K562 (cell line): ENCODE data around the gene FAM118B. TPM values are rescaled to one million over a fixed set of nuclear protein-coding genes. Genes with fewer than 3 reads are reported as not detected.

Experiments
- ARID3B ChIP-seq: fragments of 250-450 bp; sonication (Bioruptor Pico); IDR thresholded peaks from 2 replicates; pipeline ENCODE4 v1.4.0; 2020; ENCODE audit warnings: borderline replicate concordance
- E2F3 ChIP-seq: fragments of 250-450 bp; sonication (Bioruptor Pico); IDR thresholded peaks from 2 replicates; pipeline ENCODE4 v1.4.0; 2020; ENCODE audit warnings: mild to moderate bottlenecking
- SETDB1 ChIP-seq: IDR thresholded peaks from one replicate; pipeline ENCODE4 v1.6.1; 2012; ENCODE audit warnings: low read length, control low read depth, inconsistent platforms
- SNAPC5 ChIP-seq: fragments of 250-450 bp; sonication (Bioruptor Pico); IDR thresholded peaks from 2 replicates; pipeline ENCODE4 v1.8.0; 2021; ENCODE audit warnings: moderate library complexity, mild to moderate bottlenecking, inconsistent platforms
- TRIM28 ChIP-seq: fragments of 450-650 bp; IDR thresholded peaks from 2 replicates; pipeline ENCODE4 v1.6.1; 2017
- polyA plus RNA-seq, 8 experiments: library from polyadenylated mRNA; depleted of rRNA in 4 of 8; stranded (reverse) in 5 of 8; unstranded in 3 of 8; fragments of >200 nt; fragmentation: Nextera tagmentation in 2 of 8; fragmentation: Illumina TruSeq in 1 of 8; extraction: Ambion mirVana in 2 of 8; extraction: Trizol in 1 of 8; gene quantifications; 2 replicates each; pipeline versions ENCODE4 v1.2.1 to v1.2.3, GENCODE V29; 2011 to 2014; ENCODE audit warnings: inconsistent platforms in 1 of 8, missing spikeins in 1 of 8
- total RNA-seq, 7 experiments: library from RNA; depleted of rRNA in 6 of 7; stranded (reverse); fragments of >200 nt in 6 of 7; fragmentation: Illumina TruSeq in 2 of 7; extraction: Trizol in 2 of 7; gene quantifications; 2 replicates each; pipeline versions ENCODE4 v1.2.1 to v1.2.3, GENCODE V29; 2011 to 2021; ENCODE audit warnings: low replicate concordance in 1 of 7
- TF ChIP-seq, protein P1 (sequence below): fragments of 450-650 bp; IDR thresholded peaks from 2 replicates; pipeline ENCODE4 v1.6.1; 2016; ENCODE audit warnings: mild to moderate bottlenecking, moderate library complexity
- TF ChIP-seq, protein P2 (sequence below): sonication (generic); formaldehyde crosslinking; IDR thresholded peaks from 2 replicates; pipeline ENCODE4 v1.9.0; 2022; ENCODE audit warnings: mild to moderate bottlenecking, missing genetic modification reagents
- TF ChIP-seq, protein P3 (sequence below): fragments of 450-650 bp; formaldehyde crosslinking; IDR thresholded peaks from 2 replicates; pipeline ENCODE4 v1.4.0; 2020; ENCODE audit warnings: mild to moderate bottlenecking, moderate library complexity

FAM118B gene
- total and polyA plus RNA-seq, 9 of the 15 experiments (the other 6 are each of a cell fraction or from before 2014, with no cell fraction given), result 12.0 to 49.0 (median 22.1) TPM

GRCh38 chr11:126303623-126304456, 92.3 kb downstream of the FAM118B start, which contains the start of gene DCPS (continued):
- TF ChIP-seq, protein P1, sequence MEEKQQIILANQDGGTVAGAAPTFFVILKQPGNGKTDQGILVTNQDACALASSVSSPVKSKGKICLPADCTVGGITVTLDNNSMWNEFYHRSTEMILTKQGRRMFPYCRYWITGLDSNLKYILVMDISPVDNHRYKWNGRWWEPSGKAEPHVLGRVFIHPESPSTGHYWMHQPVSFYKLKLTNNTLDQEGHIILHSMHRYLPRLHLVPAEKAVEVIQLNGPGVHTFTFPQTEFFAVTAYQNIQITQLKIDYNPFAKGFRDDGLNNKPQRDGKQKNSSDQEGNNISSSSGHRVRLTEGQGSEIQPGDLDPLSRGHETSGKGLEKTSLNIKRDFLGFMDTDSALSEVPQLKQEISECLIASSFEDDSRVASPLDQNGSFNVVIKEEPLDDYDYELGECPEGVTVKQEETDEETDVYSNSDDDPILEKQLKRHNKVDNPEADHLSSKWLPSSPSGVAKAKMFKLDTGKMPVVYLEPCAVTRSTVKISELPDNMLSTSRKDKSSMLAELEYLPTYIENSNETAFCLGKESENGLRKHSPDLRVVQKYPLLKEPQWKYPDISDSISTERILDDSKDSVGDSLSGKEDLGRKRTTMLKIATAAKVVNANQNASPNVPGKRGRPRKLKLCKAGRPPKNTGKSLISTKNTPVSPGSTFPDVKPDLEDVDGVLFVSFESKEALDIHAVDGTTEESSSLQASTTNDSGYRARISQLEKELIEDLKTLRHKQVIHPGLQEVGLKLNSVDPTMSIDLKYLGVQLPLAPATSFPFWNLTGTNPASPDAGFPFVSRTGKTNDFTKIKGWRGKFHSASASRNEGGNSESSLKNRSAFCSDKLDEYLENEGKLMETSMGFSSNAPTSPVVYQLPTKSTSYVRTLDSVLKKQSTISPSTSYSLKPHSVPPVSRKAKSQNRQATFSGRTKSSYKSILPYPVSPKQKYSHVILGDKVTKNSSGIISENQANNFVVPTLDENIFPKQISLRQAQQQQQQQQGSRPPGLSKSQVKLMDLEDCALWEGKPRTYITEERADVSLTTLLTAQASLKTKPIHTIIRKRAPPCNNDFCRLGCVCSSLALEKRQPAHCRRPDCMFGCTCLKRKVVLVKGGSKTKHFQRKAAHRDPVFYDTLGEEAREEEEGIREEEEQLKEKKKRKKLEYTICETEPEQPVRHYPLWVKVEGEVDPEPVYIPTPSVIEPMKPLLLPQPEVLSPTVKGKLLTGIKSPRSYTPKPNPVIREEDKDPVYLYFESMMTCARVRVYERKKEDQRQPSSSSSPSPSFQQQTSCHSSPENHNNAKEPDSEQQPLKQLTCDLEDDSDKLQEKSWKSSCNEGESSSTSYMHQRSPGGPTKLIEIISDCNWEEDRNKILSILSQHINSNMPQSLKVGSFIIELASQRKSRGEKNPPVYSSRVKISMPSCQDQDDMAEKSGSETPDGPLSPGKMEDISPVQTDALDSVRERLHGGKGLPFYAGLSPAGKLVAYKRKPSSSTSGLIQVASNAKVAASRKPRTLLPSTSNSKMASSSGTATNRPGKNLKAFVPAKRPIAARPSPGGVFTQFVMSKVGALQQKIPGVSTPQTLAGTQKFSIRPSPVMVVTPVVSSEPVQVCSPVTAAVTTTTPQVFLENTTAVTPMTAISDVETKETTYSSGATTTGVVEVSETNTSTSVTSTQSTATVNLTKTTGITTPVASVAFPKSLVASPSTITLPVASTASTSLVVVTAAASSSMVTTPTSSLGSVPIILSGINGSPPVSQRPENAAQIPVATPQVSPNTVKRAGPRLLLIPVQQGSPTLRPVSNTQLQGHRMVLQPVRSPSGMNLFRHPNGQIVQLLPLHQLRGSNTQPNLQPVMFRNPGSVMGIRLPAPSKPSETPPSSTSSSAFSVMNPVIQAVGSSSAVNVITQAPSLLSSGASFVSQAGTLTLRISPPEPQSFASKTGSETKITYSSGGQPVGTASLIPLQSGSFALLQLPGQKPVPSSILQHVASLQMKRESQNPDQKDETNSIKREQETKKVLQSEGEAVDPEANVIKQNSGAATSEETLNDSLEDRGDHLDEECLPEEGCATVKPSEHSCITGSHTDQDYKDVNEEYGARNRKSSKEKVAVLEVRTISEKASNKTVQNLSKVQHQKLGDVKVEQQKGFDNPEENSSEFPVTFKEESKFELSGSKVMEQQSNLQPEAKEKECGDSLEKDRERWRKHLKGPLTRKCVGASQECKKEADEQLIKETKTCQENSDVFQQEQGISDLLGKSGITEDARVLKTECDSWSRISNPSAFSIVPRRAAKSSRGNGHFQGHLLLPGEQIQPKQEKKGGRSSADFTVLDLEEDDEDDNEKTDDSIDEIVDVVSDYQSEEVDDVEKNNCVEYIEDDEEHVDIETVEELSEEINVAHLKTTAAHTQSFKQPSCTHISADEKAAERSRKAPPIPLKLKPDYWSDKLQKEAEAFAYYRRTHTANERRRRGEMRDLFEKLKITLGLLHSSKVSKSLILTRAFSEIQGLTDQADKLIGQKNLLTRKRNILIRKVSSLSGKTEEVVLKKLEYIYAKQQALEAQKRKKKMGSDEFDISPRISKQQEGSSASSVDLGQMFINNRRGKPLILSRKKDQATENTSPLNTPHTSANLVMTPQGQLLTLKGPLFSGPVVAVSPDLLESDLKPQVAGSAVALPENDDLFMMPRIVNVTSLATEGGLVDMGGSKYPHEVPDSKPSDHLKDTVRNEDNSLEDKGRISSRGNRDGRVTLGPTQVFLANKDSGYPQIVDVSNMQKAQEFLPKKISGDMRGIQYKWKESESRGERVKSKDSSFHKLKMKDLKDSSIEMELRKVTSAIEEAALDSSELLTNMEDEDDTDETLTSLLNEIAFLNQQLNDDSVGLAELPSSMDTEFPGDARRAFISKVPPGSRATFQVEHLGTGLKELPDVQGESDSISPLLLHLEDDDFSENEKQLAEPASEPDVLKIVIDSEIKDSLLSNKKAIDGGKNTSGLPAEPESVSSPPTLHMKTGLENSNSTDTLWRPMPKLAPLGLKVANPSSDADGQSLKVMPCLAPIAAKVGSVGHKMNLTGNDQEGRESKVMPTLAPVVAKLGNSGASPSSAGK, result peak; percentile 96
- TF ChIP-seq E2F3 (CRISPR knock-in tag) (no peak), TRIM28 (no peak), ARID3B (CRISPR knock-in tag) (no peak), SNAPC5 (CRISPR knock-in tag) (no peak), SETDB1 (no peak)
- TF ChIP-seq, protein P2, sequence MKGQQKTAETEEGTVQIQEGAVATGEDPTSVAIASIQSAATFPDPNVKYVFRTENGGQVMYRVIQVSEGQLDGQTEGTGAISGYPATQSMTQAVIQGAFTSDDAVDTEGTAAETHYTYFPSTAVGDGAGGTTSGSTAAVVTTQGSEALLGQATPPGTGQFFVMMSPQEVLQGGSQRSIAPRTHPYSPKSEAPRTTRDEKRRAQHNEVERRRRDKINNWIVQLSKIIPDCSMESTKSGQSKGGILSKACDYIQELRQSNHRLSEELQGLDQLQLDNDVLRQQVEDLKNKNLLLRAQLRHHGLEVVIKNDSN (CRISPR knock-in tag), result no peak
- TF ChIP-seq, protein P3, sequence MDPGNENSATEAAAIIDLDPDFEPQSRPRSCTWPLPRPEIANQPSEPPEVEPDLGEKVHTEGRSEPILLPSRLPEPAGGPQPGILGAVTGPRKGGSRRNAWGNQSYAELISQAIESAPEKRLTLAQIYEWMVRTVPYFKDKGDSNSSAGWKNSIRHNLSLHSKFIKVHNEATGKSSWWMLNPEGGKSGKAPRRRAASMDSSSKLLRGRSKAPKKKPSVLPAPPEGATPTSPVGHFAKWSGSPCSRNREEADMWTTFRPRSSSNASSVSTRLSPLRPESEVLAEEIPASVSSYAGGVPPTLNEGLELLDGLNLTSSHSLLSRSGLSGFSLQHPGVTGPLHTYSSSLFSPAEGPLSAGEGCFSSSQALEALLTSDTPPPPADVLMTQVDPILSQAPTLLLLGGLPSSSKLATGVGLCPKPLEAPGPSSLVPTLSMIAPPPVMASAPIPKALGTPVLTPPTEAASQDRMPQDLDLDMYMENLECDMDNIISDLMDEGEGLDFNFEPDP (CRISPR knock-in tag), result no peak
